ENCODE results near the gene DMRTB1. TPM values are rescaled to one million over a fixed set of nuclear protein-coding genes. Genes with fewer than 3 reads are reported as not detected.

DMRTB1 gene
- total and polyA plus RNA-seq, 2 of the 8 experiments (the other 6 are each of a cell fraction or from before 2014, with no cell fraction given) = 0.06 to 0.35 TPM

DNA sequence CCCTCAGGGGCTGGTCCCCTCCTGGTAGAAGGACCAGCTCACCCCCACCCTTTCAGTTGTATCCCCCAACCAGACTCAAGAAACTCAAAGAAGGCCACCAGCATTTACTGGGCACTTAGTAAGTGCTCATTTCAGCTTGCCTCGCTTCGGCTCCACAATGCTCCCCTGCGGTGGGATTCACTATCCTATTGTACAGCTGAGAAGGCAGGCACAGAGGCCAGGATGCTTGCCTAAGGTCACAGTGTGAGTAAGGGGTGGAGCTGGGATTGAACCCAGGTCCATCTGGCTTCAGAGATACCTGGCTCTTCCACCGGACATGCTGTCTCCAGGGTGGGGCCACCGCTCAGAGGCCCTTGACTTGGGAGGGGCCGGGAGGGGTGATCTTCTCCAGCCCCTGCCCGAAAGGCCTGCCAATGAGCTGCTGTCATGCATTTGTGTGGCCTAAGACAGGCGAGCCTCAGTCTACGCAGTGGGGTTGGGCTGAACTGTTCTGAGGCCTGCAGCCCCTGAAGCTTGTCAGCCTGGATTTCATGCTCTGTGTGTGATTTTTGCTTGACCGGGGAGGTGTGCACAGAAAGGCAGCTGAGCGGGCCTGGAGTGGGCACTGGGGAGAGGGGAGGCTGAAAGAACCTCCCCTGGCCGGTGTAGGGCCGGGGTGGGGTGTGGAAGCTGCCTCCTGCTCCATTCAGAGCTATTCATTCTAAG lies 48.1 kb downstream of the DMRTB1 start (continued):
- TF ChIP-seq, protein P1, sequence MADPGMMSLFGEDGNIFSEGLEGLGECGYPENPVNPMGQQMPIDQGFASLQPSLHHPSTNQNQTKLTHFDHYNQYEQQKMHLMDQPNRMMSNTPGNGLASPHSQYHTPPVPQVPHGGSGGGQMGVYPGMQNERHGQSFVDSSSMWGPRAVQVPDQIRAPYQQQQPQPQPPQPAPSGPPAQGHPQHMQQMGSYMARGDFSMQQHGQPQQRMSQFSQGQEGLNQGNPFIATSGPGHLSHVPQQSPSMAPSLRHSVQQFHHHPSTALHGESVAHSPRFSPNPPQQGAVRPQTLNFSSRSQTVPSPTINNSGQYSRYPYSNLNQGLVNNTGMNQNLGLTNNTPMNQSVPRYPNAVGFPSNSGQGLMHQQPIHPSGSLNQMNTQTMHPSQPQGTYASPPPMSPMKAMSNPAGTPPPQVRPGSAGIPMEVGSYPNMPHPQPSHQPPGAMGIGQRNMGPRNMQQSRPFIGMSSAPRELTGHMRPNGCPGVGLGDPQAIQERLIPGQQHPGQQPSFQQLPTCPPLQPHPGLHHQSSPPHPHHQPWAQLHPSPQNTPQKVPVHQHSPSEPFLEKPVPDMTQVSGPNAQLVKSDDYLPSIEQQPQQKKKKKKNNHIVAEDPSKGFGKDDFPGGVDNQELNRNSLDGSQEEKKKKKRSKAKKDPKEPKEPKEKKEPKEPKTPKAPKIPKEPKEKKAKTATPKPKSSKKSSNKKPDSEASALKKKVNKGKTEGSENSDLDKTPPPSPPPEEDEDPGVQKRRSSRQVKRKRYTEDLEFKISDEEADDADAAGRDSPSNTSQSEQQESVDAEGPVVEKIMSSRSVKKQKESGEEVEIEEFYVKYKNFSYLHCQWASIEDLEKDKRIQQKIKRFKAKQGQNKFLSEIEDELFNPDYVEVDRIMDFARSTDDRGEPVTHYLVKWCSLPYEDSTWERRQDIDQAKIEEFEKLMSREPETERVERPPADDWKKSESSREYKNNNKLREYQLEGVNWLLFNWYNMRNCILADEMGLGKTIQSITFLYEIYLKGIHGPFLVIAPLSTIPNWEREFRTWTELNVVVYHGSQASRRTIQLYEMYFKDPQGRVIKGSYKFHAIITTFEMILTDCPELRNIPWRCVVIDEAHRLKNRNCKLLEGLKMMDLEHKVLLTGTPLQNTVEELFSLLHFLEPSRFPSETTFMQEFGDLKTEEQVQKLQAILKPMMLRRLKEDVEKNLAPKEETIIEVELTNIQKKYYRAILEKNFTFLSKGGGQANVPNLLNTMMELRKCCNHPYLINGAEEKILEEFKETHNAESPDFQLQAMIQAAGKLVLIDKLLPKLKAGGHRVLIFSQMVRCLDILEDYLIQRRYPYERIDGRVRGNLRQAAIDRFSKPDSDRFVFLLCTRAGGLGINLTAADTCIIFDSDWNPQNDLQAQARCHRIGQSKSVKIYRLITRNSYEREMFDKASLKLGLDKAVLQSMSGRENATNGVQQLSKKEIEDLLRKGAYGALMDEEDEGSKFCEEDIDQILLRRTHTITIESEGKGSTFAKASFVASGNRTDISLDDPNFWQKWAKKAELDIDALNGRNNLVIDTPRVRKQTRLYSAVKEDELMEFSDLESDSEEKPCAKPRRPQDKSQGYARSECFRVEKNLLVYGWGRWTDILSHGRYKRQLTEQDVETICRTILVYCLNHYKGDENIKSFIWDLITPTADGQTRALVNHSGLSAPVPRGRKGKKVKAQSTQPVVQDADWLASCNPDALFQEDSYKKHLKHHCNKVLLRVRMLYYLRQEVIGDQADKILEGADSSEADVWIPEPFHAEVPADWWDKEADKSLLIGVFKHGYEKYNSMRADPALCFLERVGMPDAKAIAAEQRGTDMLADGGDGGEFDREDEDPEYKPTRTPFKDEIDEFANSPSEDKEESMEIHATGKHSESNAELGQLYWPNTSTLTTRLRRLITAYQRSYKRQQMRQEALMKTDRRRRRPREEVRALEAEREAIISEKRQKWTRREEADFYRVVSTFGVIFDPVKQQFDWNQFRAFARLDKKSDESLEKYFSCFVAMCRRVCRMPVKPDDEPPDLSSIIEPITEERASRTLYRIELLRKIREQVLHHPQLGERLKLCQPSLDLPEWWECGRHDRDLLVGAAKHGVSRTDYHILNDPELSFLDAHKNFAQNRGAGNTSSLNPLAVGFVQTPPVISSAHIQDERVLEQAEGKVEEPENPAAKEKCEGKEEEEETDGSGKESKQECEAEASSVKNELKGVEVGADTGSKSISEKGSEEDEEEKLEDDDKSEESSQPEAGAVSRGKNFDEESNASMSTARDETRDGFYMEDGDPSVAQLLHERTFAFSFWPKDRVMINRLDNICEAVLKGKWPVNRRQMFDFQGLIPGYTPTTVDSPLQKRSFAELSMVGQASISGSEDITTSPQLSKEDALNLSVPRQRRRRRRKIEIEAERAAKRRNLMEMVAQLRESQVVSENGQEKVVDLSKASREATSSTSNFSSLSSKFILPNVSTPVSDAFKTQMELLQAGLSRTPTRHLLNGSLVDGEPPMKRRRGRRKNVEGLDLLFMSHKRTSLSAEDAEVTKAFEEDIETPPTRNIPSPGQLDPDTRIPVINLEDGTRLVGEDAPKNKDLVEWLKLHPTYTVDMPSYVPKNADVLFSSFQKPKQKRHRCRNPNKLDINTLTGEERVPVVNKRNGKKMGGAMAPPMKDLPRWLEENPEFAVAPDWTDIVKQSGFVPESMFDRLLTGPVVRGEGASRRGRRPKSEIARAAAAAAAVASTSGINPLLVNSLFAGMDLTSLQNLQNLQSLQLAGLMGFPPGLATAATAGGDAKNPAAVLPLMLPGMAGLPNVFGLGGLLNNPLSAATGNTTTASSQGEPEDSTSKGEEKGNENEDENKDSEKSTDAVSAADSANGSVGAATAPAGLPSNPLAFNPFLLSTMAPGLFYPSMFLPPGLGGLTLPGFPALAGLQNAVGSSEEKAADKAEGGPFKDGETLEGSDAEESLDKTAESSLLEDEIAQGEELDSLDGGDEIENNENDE (IDR thresholded peaks at IDR 0.05; ENCODE audit: insufficient replicate concordance, low read length) = no peak
- TF ChIP-seq JUND (IDR thresholded peaks at IDR 0.05; ENCODE audit: low read length) (no peak), KDM4A (IDR thresholded peaks at IDR 0.05; ENCODE audit: low read depth, low read length, severe bottlenecking) (no peak), POLR2AphosphoS5 (IDR thresholded peaks at IDR 0.05; ENCODE audit: low read depth, low read length) (no peak), CTBP2 (IDR thresholded peaks at IDR 0.05; ENCODE audit: borderline replicate concordance, insufficient read depth, insufficient read length, low read length) (no peak)
